A549 (cell line): ENCODE results near the gene GORASP2. TPM values are rescaled to one million over a fixed set of nuclear protein-coding genes. Genes with fewer than 3 reads are reported as not detected.

Experiments used
- ATAC-seq, 2 experiments: fragments of 200-7000 bp in 1 of 2; fragments of >200 bp in 1 of 2; cut with Nextera tagmentation in 1 of 2; cut with Tn5 transposase in 1 of 2; 3 replicates each; pipeline versions ENCODE4 v1.8.0 to v1.9.1; 2018 to 2020; ENCODE audit warnings: mild to moderate bottlenecking in 1 of 2, moderate library complexity in 1 of 2
- CTCF ChIA-PET: fragments of 300-600 bp; sonication (Branson Sonifier 250); formaldehyde crosslinking; extraction: SDS; loops from one replicate; lab custom pipeline; 2021; ENCODE audit warnings: antibody characterized with exemption, inconsistent platforms; lab: Yijun Ruan, JAX
- POLR2A ChIA-PET: fragments of 350-600 bp; formaldehyde crosslinking; extraction: SDS; loops from one replicate; lab custom pipeline; 2021; ENCODE audit warnings: antibody characterized with exemption, inconsistent platforms; lab: Yijun Ruan, JAX
- DNase-seq, 2 experiments: peaks; one replicate each; pipeline versions ENCODE4 v3.0.0 to v3.0.0-alpha.2; 2011 to 2016; ENCODE audit warnings: low read depth in 1 of 2, low spot score in 1 of 2
- FAIRE-seq: peaks from 2 replicates; lab custom pipeline; 2011; peaks lifted over from hg19 to GRCh38; lab: Jason Lieb, UNC
- H3K27ac ChIP-seq, 2 experiments: fragments of >200 bp; sonication (Bioruptor Twin); formaldehyde crosslinking; 3 replicates each; pipeline ENCODE4 v1.5.1; 2016 to 2017
- H3K4me1 ChIP-seq: fragments of >200 bp; sonication (Bioruptor Twin); formaldehyde crosslinking; 3 replicates; pipeline ENCODE4 v1.6.1; 2016
- H3K4me2 ChIP-seq: fragments of >200 bp; sonication (Bioruptor Twin); formaldehyde crosslinking; 3 replicates; pipeline ENCODE4 v1.6.1; 2016
- H3K4me3 ChIP-seq: fragments of >200 bp; sonication (Bioruptor Twin); formaldehyde crosslinking; 3 replicates; pipeline ENCODE4 v1.5.1; 2016
- H3K9me3 ChIP-seq: fragments of >200 bp; sonication (Bioruptor Twin); formaldehyde crosslinking; 3 replicates; pipeline ENCODE4 v1.6.1; 2016
- CBX8 ChIP-seq: fragments of 200-600 bp; sonication (generic); IDR thresholded peaks from 2 replicates; pipeline ENCODE4 v1.6.1; 2016
- CHD2 ChIP-seq: fragments of 150-350 bp; IDR thresholded peaks from 2 replicates; pipeline ENCODE4 v1.6.1; 2014; ENCODE audit warnings: low read length; ENCODE audit not compliant: partially characterized antibody
- EHF ChIP-seq: fragments of 250-450 bp; sonication (Bioruptor Pico); IDR thresholded peaks from 2 replicates; pipeline ENCODE4 v1.5.0; 2020; ENCODE audit warnings: mild to moderate bottlenecking
- FOSB ChIP-seq: fragments of 250-450 bp; sonication (Bioruptor Pico); IDR thresholded peaks from 2 replicates; pipeline ENCODE4 v1.5.0; 2020; ENCODE audit warnings: mild to moderate bottlenecking, moderate library complexity
- FOXS1 ChIP-seq: fragments of 250-450 bp; sonication (Bioruptor Pico); IDR thresholded peaks from 2 replicates; pipeline ENCODE4 v1.5.0; 2020; ENCODE audit warnings: mild to moderate bottlenecking, moderate library complexity
- HOXA7 ChIP-seq: fragments of 250-450 bp; sonication (Bioruptor Pico); IDR thresholded peaks from 2 replicates; pipeline ENCODE4 v1.5.0; 2020; ENCODE audit warnings: mild to moderate bottlenecking, moderate library complexity
- HOXB13 ChIP-seq: fragments of 250-450 bp; sonication (Bioruptor Pico); IDR thresholded peaks from 2 replicates; pipeline ENCODE4 v1.5.0; 2020; ENCODE audit warnings: low read depth, mild to moderate bottlenecking, moderate library complexity
- JUNB ChIP-seq: fragments of >200 bp; sonication (Bioruptor Twin); formaldehyde crosslinking; IDR thresholded peaks from 2 replicates; pipeline ENCODE4 v1.6.1; 2016
- KDM5A ChIP-seq: fragments of 200-600 bp; sonication (generic); IDR thresholded peaks from 2 replicates; pipeline ENCODE4 v1.6.1; 2016; ENCODE audit warnings: antibody characterized with exemption, mild to moderate bottlenecking
- MAFK ChIP-seq: fragments of 450-650 bp; IDR thresholded peaks from 2 replicates; pipeline ENCODE4 v1.6.1; 2014; ENCODE audit not compliant: partially characterized antibody
- MAZ ChIP-seq: fragments of 150-350 bp; IDR thresholded peaks from 2 replicates; pipeline ENCODE4 v1.6.1; 2014; ENCODE audit warnings: antibody characterized with exemption, low read depth, low read length, borderline replicate concordance
- NFE2L2 ChIP-seq: fragments of 150-350 bp; conservative IDR thresholded peaks from 2 replicates; pipeline ENCODE4 v1.6.1; 2014; ENCODE audit warnings: low read length
- POLR2AphosphoS2 ChIP-seq: conservative IDR thresholded peaks from 2 replicates; pipeline ENCODE4 v1.6.1; 2012; ENCODE audit warnings: low read length, improper control_type of control experiment, inconsistent platforms
- SMC3 ChIP-seq: fragments of >200 bp; sonication (Bioruptor Twin); formaldehyde crosslinking; IDR thresholded peaks from 3 replicates; pipeline ENCODE4 v1.6.1; 2018; ENCODE audit warnings: inconsistent platforms
- WGBS: methylation state at CpG from one replicate; pipeline ENCODE4 v1.1.6; 2017; ENCODE audit errors: missing lambda C conversion rate; 5-methylcytosine and 5-hydroxymethylcytosine counted together
- polyA plus RNA-seq, 4 experiments: library from polyadenylated mRNA; depleted of rRNA in 3 of 4; stranded (reverse); fragments of >200 nt; fragmentation: RNase III in 1 of 4; extraction: RNeasy Plus Mini Kit Qiagen cat#74134 plus additional on column Dnase treatment in 1 of 4; gene quantifications; 2 replicates in 3 of 4; 3 replicates in 1 of 4; pipeline ENCODE4 v1.2.3, GENCODE V29; 2011 to 2017
- TF ChIP-seq, protein P1 (sequence below): fragments of 450-650 bp; IDR thresholded peaks from 2 replicates; pipeline ENCODE4 v1.6.1; 2014; ENCODE audit warnings: antibody characterized with exemption
- TF ChIP-seq, protein P2 (sequence below): fragments of 150-350 bp; IDR thresholded peaks from 2 replicates; pipeline ENCODE4 v1.6.1; 2014; ENCODE audit warnings: low read depth, mild to moderate bottlenecking, low read length
- TF ChIP-seq, protein P3 (sequence below): fragments of 250-450 bp; sonication (Bioruptor Pico); IDR thresholded peaks from 2 replicates; pipeline ENCODE4 v1.5.0; 2020; ENCODE audit warnings: low read depth, mild to moderate bottlenecking, moderate library complexity
- TF ChIP-seq, protein P4 (sequence below): fragments of 250-450 bp; sonication (Bioruptor Pico); IDR thresholded peaks from 2 replicates; pipeline ENCODE4 v1.5.0; 2021; ENCODE audit warnings: mild to moderate bottlenecking, moderate library complexity, borderline replicate concordance
- TF ChIP-seq, protein P5 (sequence below): IDR thresholded peaks from 2 replicates; pipeline ENCODE4 v1.6.1; 2012; ENCODE audit warnings: low read depth, borderline replicate concordance
- TF ChIP-seq, protein P6 (sequence below): fragments of >200 bp; sonication (Bioruptor Twin); formaldehyde crosslinking; IDR thresholded peaks from 3 replicates; pipeline ENCODE4 v1.6.1; 2016

GORASP2 gene
- polyA plus RNA-seq, 2 of the 4 experiments (the other 2 are of a cell fraction), result 90.5 to 179 TPM

DNA sequence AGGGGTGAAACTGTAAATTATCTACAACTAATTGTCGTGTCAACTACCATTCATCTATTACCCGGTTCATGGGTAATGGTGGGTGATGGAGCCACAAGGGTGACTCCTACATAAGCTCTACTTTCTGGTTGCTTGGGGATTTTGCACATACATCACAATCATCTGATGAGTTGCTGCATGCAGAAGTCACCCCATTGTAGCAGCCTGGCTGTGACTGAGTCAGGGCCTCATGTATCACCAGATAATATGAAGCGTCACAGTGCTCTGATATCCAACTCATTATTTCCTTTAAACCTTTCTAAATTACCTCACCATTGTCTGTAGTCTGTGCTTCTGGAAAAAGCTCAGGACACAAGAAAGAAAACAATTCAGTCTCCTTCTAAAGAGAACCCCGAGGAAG lies 32.4 kb upstream of the GORASP2 start:
- ChIA-PET CTCF (interaction anchor here (1.1 to 2.7 kb wide), 6 partner anchors 10 to 32 kb away, joined by 3 to 16 read pairs (median 6); partner anchors contain the start of gene GORASP2), POLR2A (no interaction called here)
- ATAC-seq, result no peak
- H3K9me3 ChIP-seq, result peaks cover 5% of the 10 kb centered on the region; the same call in 1 of the 3 replicates
- H3K4me3 ChIP-seq, result no peak overlapping the region
- TF ChIP-seq JUNB (no peak), KDM5A (no peak), NFE2L2 (no peak), MAZ (no peak), POLR2AphosphoS2 (no peak), FOXS1 (CRISPR knock-in tag) (no peak), EHF (CRISPR knock-in tag) (no peak), CBX8 (no peak), FOSB (CRISPR knock-in tag) (no peak), MAFK (no peak)
- TF ChIP-seq, protein P1, sequence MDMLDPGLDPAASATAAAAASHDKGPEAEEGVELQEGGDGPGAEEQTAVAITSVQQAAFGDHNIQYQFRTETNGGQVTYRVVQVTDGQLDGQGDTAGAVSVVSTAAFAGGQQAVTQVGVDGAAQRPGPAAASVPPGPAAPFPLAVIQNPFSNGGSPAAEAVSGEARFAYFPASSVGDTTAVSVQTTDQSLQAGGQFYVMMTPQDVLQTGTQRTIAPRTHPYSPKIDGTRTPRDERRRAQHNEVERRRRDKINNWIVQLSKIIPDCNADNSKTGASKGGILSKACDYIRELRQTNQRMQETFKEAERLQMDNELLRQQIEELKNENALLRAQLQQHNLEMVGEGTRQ, result no peak
- H3K27ac ChIP-seq, result no peak overlapping the region
- no peak for FAIRE-seq
- no peak for DNase-seq
- H3K4me1 ChIP-seq, result no peaks in the 10 kb centered on the region
- H3K4me2 ChIP-seq, result no peak overlapping the region
- 48% methylated on average over 4 of the region's 4 CpGs for WGBS

DNA sequence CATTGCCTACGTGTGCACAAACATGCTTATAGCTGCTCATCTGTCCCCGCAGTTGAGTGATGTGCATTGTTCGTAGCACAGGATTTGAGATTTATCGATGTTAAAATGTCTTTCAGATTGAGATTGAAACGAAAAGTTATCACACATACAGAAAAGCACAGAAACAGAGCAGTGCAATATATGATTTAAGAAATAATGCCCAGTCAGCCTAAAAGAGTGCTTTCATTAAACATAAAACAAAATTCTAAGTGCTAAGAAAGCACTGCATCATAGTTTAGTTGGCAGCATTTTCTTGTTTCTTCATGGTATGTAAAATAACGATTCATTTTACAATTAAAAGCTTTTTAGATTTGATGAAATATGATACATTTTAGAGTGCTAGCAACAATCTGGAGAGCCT lies 31.9 kb upstream of the GORASP2 start:
- H3K4me2 ChIP-seq, result no peak overlapping the region
- FAIRE-seq, result no peak
- no peak overlapping the region for H3K27ac ChIP-seq
- H3K4me1 ChIP-seq, result no peaks in the 10 kb centered on the region
- no peak for ATAC-seq
- ChIA-PET CTCF (interaction anchor here (1.1 to 2.7 kb wide), 5 partner anchors 9 to 32 kb away, joined by 3 to 16 read pairs (median 5); partner anchors contain the start of gene GORASP2), POLR2A (no interaction called here)
- no peak for DNase-seq
- H3K9me3 ChIP-seq, result peaks cover 5% of the 10 kb centered on the region; the same call in 1 of the 3 replicates
- TF ChIP-seq MAFK (peak; percentile 56), HOXA7 (CRISPR knock-in tag) (no peak)
- no peak overlapping the region for H3K4me3 ChIP-seq
- 41% methylated on average over 6 of the region's 6 CpGs for WGBS

DNA sequence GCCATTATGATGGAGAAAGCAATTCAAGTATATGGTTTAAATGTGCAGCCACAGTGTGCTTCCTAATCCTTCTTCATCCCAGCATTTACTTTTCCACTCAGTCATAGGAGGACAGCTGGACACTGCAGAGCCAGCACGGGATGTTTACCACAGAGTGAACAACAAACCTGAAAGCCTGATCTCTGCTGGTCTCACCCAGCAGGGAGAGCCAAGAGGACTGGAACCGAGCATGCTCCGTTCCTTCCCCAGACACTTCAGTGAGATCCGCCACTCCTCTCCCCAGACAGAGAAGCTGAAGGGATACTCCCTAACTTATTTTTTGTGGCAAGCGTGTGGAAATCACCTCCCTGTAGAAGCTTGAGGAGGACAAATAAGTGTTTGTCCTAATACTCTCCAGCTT lies 23.2 kb upstream of the GORASP2 start:
- ChIA-PET CTCF (interaction anchor here (1.1 to 2.9 kb wide), 4 partner anchors 9 to 34 kb away, joined by 3 to 8 read pairs (median 4); partner anchors contain the start of gene GORASP2), POLR2A (no interaction called here)
- H3K4me1 ChIP-seq, result no peaks in the 10 kb centered on the region
- DNase-seq, result no peak
- peaks cover 29% of the 10 kb centered on the region for H3K9me3 ChIP-seq
- H3K4me2 ChIP-seq, result 0 out of 3 replicates have a peak overlapping the region, but pooled peaks have one; percentile 17
- no peak for FAIRE-seq
- H3K4me3 ChIP-seq, result no peak overlapping the region
- H3K27ac ChIP-seq, result no peak overlapping the region
- TF ChIP-seq, protein P2, sequence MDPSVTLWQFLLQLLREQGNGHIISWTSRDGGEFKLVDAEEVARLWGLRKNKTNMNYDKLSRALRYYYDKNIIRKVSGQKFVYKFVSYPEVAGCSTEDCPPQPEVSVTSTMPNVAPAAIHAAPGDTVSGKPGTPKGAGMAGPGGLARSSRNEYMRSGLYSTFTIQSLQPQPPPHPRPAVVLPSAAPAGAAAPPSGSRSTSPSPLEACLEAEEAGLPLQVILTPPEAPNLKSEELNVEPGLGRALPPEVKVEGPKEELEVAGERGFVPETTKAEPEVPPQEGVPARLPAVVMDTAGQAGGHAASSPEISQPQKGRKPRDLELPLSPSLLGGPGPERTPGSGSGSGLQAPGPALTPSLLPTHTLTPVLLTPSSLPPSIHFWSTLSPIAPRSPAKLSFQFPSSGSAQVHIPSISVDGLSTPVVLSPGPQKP, result no peak
- no peak for TF ChIP-seq EHF (CRISPR knock-in tag)
- TF ChIP-seq CHD2, result no peak
- TF ChIP-seq, protein P3, sequence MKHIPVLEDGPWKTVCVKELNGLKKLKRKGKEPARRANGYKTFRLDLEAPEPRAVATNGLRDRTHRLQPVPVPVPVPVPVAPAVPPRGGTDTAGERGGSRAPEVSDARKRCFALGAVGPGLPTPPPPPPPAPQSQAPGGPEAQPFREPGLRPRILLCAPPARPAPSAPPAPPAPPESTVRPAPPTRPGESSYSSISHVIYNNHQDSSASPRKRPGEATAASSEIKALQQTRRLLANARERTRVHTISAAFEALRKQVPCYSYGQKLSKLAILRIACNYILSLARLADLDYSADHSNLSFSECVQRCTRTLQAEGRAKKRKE (CRISPR knock-in tag), result no peak
- TF ChIP-seq MAZ, result no peak
- no peak for TF ChIP-seq HOXB13 (CRISPR knock-in tag)
- TF ChIP-seq, protein P4, sequence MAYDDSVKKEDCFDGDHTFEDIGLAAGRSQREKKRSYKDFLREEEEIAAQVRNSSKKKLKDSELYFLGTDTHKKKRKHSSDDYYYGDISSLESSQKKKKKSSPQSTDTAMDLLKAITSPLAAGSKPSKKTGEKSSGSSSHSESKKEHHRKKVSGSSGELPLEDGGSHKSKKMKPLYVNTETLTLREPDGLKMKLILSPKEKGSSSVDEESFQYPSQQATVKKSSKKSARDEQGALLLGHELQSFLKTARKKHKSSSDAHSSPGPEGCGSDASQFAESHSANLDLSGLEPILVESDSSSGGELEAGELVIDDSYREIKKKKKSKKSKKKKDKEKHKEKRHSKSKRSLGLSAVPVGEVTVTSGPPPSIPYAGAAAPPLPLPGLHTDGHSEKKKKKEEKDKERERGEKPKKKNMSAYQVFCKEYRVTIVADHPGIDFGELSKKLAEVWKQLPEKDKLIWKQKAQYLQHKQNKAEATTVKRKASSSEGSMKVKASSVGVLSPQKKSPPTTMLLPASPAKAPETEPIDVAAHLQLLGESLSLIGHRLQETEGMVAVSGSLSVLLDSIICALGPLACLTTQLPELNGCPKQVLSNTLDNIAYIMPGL (CRISPR knock-in tag), result no peak
- TF ChIP-seq FOSB (CRISPR knock-in tag), result no peak
- TF ChIP-seq, protein P5, sequence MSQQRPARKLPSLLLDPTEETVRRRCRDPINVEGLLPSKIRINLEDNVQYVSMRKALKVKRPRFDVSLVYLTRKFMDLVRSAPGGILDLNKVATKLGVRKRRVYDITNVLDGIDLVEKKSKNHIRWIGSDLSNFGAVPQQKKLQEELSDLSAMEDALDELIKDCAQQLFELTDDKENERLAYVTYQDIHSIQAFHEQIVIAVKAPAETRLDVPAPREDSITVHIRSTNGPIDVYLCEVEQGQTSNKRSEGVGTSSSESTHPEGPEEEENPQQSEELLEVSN, result no peak
- no peak for TF ChIP-seq SMC3
- TF ChIP-seq, protein P6, sequence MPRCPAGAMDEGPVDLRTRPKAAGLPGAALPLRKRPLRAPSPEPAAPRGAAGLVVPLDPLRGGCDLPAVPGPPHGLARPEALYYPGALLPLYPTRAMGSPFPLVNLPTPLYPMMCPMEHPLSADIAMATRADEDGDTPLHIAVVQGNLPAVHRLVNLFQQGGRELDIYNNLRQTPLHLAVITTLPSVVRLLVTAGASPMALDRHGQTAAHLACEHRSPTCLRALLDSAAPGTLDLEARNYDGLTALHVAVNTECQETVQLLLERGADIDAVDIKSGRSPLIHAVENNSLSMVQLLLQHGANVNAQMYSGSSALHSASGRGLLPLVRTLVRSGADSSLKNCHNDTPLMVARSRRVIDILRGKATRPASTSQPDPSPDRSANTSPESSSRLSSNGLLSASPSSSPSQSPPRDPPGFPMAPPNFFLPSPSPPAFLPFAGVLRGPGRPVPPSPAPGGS, result no peak
- 7% methylated on average over 5 of the region's 5 CpGs for WGBS
- peak in 1 of 2 experiments; percentile 52; a peak in 3 of 6 replicates for ATAC-seq
